HPDE6-E6E7 (cell line): ENCODE measurements around the gene GABRQ.

ENCODE experiments used
- DNase-seq: peaks from one replicate; pipeline ENCODE4 v3.0.0; 2011; ENCODE audit warnings: missing footprints; ENCODE audit errors: extremely low spot score

Gene GABRQ

GRCh38 chrX:152637649-152638442 is at the start of gene GABRQ:
Gene GABRQ (plus strand): TSS chrX:152637895. CDS start chrX:152638203, 308 bp downstream.
- no peak for DNase-seq

- no peak for DNase-seq
Measured at GRCh38 chrX:152588206-152588605, 49.5 kb upstream of the GABRQ start.

GRCh38 chrX:152600853-152601633 is 36.7 kb upstream of the GABRQ start:
- DNase-seq: no peak

GRCh38 chrX:152601848-152602616 is 35.7 kb upstream of the GABRQ start:
- no peak for DNase-seq

- DNase-seq: no peak
Measured at GRCh38 chrX:152614791-152615190, 22.9 kb upstream of the GABRQ start.

- DNase-seq: no peak
Measured at GRCh38 chrX:152619897-152620296, 17.8 kb upstream of the GABRQ start.

- peak; percentile 35 for DNase-seq
Measured at GRCh38 chrX:152632445-152633097, 5.1 kb upstream of the GABRQ start.

GRCh38 chrX:152635941-152636340 is 1.8 kb upstream of the GABRQ start:
- peak; percentile 54 for DNase-seq

GRCh38 chrX:152638443-152638904 is 779 bp downstream of the GABRQ start:
- no peak for DNase-seq

- DNase-seq: no peak
Measured at GRCh38 chrX:152639426-152639825, 1.7 kb downstream of the GABRQ start.

GRCh38 chrX:152640034-152640818 is 2.5 kb downstream of the GABRQ start:
- peak; percentile 28 for DNase-seq

GRCh38 chrX:152641256-152641875 is 3.7 kb downstream of the GABRQ start:
- no peak for DNase-seq

GRCh38 chrX:152641996-152642395 is 4.3 kb downstream of the GABRQ start:
- no peak for DNase-seq

- no peak for DNase-seq
Measured at GRCh38 chrX:152642931-152643564, 5.4 kb downstream of the GABRQ start.

GRCh38 chrX:152646961-152647360 is 9.3 kb downstream of the GABRQ start:
- DNase-seq: no peak

GRCh38 chrX:152647978-152648377 is 10.3 kb downstream of the GABRQ start:
- DNase-seq: no peak

GRCh38 chrX:152652060-152652459 is 14.4 kb downstream of the GABRQ start:
- no peak for DNase-seq

- DNase-seq: no peak
Measured at GRCh38 chrX:152652467-152652866, 14.8 kb downstream of the GABRQ start.

GRCh38 chrX:152656087-152656486 is 18.4 kb downstream of the GABRQ start:
- DNase-seq: no peak

GRCh38 chrX:152656890-152657289 is 19.2 kb downstream of the GABRQ start:
- DNase-seq: no peak
